HuH-7 (cell line): ENCODE results near the gene CCDC197.

Experiments used
- DNase-seq: peaks from one replicate; pipeline ENCODE4 v3.0.0; 2011; ENCODE audit warnings: low spot score

Gene CCDC197

DNA sequence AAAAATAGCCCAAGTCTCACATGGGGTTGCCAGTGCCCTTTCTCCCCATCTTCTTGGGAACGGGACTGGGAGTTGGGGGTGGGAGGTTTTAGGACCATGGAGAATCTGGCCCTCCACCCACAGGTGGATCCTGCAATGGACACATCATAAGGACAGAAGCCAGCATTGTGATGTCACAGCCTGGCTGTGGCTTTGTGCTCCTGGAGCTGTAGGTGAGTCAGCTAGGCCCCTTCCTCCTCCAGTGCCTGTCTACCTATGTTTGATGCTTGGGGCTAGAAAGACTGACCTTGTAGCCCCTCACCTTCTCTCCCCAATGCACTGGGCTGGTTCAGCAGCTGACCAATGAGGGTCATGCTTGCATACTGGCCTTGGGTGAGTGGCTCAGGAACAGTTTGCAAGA is at the start of gene CCDC197:
Gene CCDC197, plus strand, starts transcription at position 220 of the 400 bp plus-strand sequence. CDS start 831 bp downstream, outside the sequence.
- DNase-seq, result no peak

DNA sequence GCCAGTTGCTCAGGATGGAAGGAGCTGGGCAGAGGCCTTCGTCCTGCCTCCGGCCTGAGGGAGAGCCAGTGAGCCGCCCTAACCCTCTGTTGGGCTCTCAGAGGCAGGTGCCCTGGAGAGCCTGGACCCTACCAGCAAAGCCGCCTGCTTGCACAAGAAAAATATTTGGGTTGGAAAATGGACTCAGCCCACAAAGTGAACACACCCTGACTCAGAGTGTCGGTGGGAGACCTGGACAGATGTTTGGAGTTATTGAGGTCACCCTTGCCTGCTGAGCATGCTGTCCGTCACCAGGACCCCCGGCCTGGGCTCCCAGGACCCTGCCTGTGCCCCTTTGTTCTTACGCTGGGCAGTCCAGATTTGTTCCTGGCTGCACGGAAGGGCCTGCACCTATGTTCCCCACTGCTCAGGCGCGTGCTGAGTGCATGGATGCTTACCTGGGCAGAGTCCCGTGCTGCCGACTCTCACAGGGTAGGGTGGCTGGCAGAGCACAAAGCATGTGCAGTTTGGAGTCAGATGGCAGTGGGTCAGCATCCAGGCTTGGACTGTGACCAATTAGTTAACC is 47.5 kb upstream of the CCDC197 start:
- DNase-seq, result no peak

- DNase-seq, result no peak
Measured at GRCh38 chr14:93950948-93951634, 46.0 kb upstream of the CCDC197 start.

DNA sequence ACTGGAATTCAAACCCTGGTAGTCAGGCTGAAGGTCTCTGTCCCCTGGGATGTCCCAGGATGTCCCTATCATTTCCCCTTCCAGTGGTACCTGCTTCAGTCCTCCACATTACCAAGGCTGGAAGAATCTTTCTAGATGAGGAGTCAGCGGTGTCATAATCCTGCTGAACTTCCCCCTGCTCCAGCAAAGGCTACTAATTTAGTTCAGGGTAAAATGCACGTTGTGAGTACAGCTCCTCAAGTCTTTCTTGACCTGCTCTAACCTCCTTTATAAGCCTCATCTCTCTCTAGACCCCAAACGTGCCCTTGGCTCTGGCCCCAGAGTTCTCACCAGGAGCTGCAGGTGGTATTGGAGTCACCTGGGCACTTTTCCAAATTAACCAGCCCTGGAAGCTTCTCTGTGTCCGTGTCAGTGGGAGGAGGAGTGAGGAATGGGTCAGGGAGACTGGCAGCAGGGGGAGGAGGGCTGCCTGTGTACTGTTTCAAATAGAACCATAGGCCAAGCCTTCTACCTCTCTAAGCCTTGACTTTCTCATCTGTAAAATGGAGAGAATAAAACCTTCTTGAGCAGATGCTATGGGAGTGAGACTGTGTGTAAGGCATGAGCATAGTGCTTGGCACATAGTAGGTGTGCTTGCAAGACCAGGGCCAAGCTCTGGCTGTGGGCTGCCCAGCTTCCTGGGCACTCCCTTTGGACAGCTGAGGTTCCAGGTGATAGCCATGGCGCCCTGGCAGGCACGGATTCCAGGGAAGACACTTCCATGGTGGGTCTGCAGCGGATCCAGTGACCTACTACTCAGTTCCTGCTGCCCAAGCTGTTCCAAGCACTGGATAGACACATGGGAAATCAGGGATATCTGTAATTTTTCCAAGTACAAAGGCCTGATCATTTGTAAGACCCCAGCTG is 45.2 kb upstream of the CCDC197 start:
- DNase-seq, result no peak

DNA sequence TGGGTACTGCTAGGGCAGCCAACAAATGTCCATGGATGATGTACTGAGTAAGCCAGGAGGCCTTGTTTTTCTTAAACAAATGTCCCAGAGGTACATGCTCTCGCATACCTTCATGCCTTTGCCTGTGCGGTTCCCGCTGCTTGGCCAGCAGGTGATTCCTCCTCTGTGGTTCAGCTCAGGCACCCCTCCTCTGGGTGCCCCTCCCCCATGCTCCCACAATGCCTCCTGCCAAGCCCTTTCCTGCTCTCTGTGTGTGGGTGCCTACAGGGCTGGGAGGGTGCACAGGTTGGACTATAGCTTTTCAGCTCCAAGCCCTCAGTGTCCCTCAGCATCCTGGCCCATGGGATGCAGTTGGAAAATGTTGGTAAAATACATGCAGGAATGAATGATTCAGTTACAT is 44.3 kb upstream of the CCDC197 start:
- no peak for DNase-seq

- no peak for DNase-seq
Measured at GRCh38 chr14:93953263-93953662, 43.8 kb upstream of the CCDC197 start.

GRCh38 chr14:93953739-93954515 is 43.2 kb upstream of the CCDC197 start:
- DNase-seq, result no peak

DNA sequence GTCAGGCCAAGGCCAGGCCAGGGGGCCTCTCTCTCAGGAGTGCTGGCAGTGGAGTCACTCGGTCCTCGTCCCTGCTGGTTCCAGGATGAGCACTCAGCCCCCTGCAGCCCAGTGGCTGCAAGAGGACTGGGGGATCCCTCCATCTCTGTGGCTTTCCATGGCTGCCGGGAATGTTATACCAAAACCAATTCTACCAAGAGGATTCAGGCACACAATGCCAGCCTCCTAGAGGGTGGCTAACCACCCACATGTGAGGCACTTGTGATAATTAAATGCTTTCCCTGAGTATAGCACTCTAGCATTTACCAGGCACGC is 42.6 kb upstream of the CCDC197 start:
- DNase-seq, result no peak

GRCh38 chr14:93954900-93955849 is 41.9 kb upstream of the CCDC197 start:
- DNase-seq, result no peak

DNA sequence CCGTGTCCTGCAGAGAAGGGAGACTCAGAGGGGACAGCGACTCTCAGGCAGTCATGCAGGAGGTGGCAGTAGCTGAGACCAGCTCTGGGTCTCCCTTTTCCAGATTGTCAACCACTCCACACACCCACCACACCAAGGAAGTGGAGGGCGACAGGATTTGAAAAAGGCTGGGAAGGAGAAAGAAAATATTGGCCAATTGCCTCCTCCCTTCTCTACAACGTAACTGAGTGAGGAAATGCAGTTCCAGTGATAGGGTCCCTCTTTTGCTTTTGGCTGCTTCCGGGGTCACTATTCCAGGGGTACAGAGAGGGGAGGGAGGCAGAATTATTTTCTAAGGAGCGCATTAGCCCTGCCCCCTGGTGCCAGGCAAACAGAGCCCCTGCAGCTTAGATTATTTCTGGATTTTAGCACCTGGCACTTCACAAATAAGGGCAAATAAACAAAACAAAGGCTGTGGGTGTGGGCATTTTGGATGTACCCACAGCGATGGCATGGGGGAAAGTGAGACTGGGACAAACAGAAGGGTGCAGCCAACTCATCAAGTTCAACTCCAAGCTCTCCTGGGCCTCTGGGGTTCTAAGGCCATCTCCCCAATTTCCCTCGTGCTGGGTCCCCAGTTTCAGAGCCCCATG is 41.1 kb upstream of the CCDC197 start:
- no peak for DNase-seq

DNA sequence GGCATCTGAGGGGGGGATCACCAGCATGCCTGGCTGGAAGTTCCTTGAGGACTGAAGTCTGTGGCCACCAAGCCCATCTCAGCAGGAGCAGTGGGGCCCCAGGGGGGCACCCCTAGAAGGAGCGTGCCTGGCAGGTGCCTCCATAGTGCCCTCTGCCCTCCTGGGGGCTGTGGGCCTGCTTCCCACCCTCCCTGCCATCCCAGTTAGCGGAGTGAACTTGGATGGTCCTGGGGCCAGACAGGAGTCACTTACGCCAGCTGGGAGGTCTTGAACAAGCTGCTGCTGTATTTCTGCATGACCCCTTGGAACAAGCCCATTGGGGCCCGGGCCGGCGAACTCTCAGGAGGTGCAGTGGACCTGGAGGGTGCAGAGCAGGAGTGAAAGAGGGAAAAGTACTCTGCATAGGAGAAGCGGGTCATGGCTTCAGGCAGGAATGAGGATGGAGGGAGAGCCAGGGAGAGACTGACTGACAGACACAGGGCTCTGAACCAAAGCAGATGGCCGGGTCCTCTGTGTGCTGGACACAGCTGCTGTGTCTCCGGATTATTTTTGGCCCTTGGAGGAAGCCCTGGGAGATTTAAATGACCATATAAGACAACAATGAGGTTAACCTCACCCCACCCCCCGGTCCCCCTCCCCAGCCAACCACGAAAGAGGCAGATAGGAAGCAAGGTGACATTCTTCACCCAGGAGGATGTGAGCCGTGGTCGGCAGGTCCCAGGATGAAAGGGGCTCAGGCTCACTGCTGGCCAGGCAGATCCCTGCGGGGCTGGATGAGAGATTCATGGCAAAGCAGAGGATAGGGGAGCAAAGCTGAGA is 40.4 kb upstream of the CCDC197 start:
- no peak for DNase-seq

GRCh38 chr14:93957333-93957710 is 39.8 kb upstream of the CCDC197 start:
- no peak for DNase-seq

DNA sequence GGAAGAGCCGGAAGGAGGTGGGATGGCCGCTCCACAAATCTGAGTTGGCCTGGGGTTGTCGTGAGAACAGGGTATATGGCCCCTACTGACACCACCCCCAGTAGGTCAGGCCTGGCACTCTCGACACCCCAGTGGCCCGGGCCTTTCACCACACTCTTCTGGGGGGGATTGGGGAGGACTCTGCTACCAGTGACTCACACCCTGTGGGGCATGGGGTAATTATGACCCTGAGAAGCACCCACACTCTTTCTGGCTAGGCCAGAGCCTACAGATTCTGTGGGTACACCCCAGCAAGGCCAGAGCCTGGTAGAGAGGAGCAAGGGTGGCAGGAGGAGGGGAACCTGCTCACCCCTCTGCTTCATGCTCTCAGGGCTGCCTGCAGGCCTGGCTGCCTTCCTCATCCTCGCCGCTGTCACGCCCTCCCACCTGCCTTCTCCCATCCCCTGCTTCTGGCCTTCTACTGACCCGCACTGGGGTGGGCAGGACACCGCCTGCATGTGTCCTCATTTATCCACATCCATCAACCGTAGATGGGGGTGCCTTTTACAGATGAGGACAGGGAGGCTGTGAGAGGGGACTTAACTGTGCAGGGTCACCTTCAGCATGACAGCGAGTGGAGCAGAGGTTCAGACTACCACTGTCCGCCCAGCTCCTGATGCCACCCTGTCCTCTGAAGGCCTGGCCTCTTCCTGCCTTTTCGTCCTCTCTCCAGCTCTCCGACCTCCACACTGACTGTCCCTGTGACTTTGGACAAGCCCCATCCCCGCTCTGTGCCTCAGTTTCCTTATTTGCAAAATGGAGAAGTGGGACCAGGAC is 39.1 kb upstream of the CCDC197 start:
- DNase-seq, result no peak

GRCh38 chr14:93958567-93959238 is 38.4 kb upstream of the CCDC197 start:
- no peak for DNase-seq

GRCh38 chr14:93959239-93960107 is 37.6 kb upstream of the CCDC197 start:
- DNase-seq, result peak; percentile 75

DNA sequence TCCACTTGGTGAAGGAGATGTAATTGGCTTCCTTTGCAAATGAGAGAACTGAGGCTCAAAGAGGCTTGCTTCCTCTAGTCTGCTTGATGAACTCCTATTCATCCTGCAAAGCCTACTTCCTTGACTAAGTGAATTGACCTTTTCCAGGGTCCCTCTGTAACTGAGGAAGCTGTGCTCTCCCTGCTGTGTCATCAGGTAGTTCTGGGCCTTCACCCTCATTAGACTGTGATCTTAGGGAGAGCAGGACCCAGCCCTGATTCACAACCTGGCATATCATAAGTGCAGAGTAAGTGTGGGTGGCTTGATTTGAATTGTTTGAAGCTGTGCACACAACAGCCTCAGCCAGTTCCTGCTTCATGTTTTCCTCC is 37.0 kb upstream of the CCDC197 start:
- no peak for DNase-seq

DNA sequence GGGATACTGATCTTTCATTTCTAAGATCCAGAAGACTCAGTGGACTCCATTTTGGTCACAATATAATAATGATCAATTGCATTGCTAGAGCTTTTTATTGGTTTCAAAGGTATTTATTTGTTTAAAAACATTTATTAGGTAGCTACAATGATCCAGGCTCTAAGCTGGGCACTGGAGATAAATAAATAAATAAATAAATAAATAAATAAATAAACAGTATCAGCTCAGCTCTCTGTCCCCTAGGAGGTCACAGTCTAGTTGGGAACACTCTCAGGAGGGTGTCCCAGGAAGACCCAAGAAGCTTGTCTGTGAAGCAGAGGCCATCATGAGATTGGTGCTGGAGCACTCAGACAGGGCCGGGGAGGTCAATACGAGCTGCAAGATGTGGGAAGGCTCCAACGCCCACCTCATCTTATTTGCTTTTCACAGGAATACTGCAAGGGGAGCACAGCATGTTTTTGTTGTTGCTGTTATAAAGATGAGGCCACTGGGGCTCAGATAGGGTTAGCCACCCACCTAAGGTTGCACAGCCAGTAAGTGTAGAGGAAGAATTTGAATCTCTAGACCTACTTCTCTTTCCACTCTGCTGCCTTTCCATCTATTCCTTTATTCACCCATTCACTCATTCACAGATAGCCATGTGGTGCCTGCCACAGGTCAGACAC is 36.2 kb upstream of the CCDC197 start:
- DNase-seq, result no peak
